MCF 10A (cell line): ENCODE results near the gene HSD17B8. TPM values are rescaled to one million over a fixed set of nuclear protein-coding genes. Genes with fewer than 3 reads are reported as not detected.

Experiments used
- BruUV-seq: library from RNA; stranded (reverse); fragments of 400-500 nt; replicated peaks from 2 replicates; lab custom pipeline; 2021; lab: Mats Ljungman, UMichigan
- CTCF ChIA-PET: fragments of 300-600 bp; sonication (Branson Sonifier 250); formaldehyde crosslinking; extraction: SDS; loops from one replicate; lab custom pipeline; 2021; ENCODE audit warnings: antibody characterized with exemption, inconsistent platforms; lab: Yijun Ruan, JAX
- POLR2A ChIA-PET: fragments of 300-600, 350-650 bp; sonication (Branson Sonifier 250); formaldehyde crosslinking; extraction: SDS; loops from one replicate; lab custom pipeline; 2020; ENCODE audit warnings: antibody characterized with exemption, inconsistent platforms; lab: Yijun Ruan, JAX
- DNase-seq: peaks from one replicate; pipeline ENCODE4 v3.0.0-alpha.2; 2018; ENCODE audit not compliant: unreplicated experiment
- H3K27ac Mint-ChIP-seq: one replicate; pipeline ENCODE4 v1.8.0; 2022; ENCODE audit warnings: mild to moderate bottlenecking, low read depth, mixed read lengths; ENCODE audit not compliant: unreplicated experiment
- H3K27me3 Mint-ChIP-seq: one replicate; pipeline ENCODE4 v1.8.0; 2022; ENCODE audit warnings: mixed read lengths; ENCODE audit not compliant: insufficient read depth, unreplicated experiment
- H3K36me3 Mint-ChIP-seq: one replicate; pipeline ENCODE4 v1.8.0; 2022; ENCODE audit warnings: mild to moderate bottlenecking, moderate library complexity, mixed read lengths; ENCODE audit not compliant: insufficient read depth, unreplicated experiment
- H3K4me1 Mint-ChIP-seq: one replicate; pipeline ENCODE4 v1.8.0; 2022; ENCODE audit warnings: mixed read lengths; ENCODE audit not compliant: insufficient read depth, unreplicated experiment
- H3K4me3 Mint-ChIP-seq: one replicate; pipeline ENCODE4 v1.8.0; 2022; ENCODE audit warnings: mild to moderate bottlenecking, moderate library complexity, mixed read lengths; ENCODE audit not compliant: unreplicated experiment
- H3K9me3 Mint-ChIP-seq: one replicate; pipeline ENCODE4 v1.8.0; 2022; ENCODE audit warnings: mixed read lengths; ENCODE audit not compliant: unreplicated experiment
- CTCF ChIP-seq: fragments of 200-600 bp; IDR thresholded peaks from one replicate; pipeline ENCODE4 v1.8.0; 2022; ENCODE audit warnings: antibody characterized with exemption, mild to moderate bottlenecking; ENCODE audit not compliant: unreplicated experiment
- intact Hi-C: fragments of 100-400 bp; cut with micrococcal nuclease; formaldehyde crosslinking; loops from 2 replicates; pipeline ENCODE4 v1.14.1; 2022
- total RNA-seq: library from RNA; stranded (reverse); gene quantifications from 2 replicates; pipeline ENCODE4 v1.2.3, GENCODE V29; 2022

HSD17B8 gene
- total RNA-seq, 1 experiment from 2014 or later = 26.4 TPM

GRCh38 chr6:33235221-33235634 is 30.8 kb downstream of the HSD17B8 start:
- TF ChIP-seq CTCF = no peak
- no peaks in the 10 kb centered on the region for H3K36me3 Mint-ChIP-seq
- H3K4me3 Mint-ChIP-seq = no peak overlapping the region
- H3K9me3 Mint-ChIP-seq = no peaks in the 10 kb centered on the region
- no peak overlapping the region for H3K27ac Mint-ChIP-seq
- H3K4me1 Mint-ChIP-seq = no peaks in the 10 kb centered on the region
- no peak for DNase-seq
- intact Hi-C loops = no loop called here
- no TSS peak for BruUV-seq
- H3K27me3 Mint-ChIP-seq = peaks cover 61% of the 10 kb centered on the region
- POLR2A ChIA-PET = no interaction called here
- CTCF ChIA-PET = interaction anchor here (0.7 to 1.5 kb wide), 5 partner anchors 9 to 250 kb away, joined by 3 to 5 read pairs (median 4); no protein-coding TSS in a partner anchor

GRCh38 chr6:33236328-33236727 is 31.9 kb downstream of the HSD17B8 start:
- H3K4me3 Mint-ChIP-seq = no peak overlapping the region
- H3K27me3 Mint-ChIP-seq = peaks cover 59% of the 10 kb centered on the region
- H3K27ac Mint-ChIP-seq = no peak overlapping the region
- H3K9me3 Mint-ChIP-seq = no peaks in the 10 kb centered on the region
- H3K4me1 Mint-ChIP-seq = no peaks in the 10 kb centered on the region
- H3K36me3 Mint-ChIP-seq = no peaks in the 10 kb centered on the region
- no TSS peak for BruUV-seq
- TF ChIP-seq CTCF = no peak
- ChIA-PET CTCF (interaction anchor here (0.6 to 1.5 kb wide), 4 partner anchors 8 to 87 kb away, joined by 3 to 5 read pairs (median 4); no protein-coding TSS in a partner anchor), POLR2A (no interaction called here)
- DNase-seq = no peak
- intact Hi-C loops = no loop called here

- ChIA-PET POLR2A (no interaction called here), CTCF (interaction anchor here (0.6 to 0.7 kb wide), 2 partner anchors 8 to 304 kb away, joined by 3 to 5 read pairs; no protein-coding TSS in a partner anchor)
- peaks cover 56% of the 10 kb centered on the region for H3K27me3 Mint-ChIP-seq
- H3K36me3 Mint-ChIP-seq = no peaks in the 10 kb centered on the region
- no peak overlapping the region for H3K4me3 Mint-ChIP-seq
- no peaks in the 10 kb centered on the region for H3K4me1 Mint-ChIP-seq
- BruUV-seq = no TSS peak
- intact Hi-C loops = no loop called here
- no peak for DNase-seq
- no peak for TF ChIP-seq CTCF
- H3K27ac Mint-ChIP-seq = no peak overlapping the region
- H3K9me3 Mint-ChIP-seq = no peaks in the 10 kb centered on the region
Observed at GRCh38 chr6:33236852-33237251, 32.4 kb downstream of the HSD17B8 start.

GRCh38 chr6:33237741-33238140 is 33.3 kb downstream of the HSD17B8 start:
- intact Hi-C loops = no loop called here
- ChIA-PET POLR2A (interaction anchor here (1.0 to 1.4 kb wide), 2 partner anchors 16 to 34 kb away, joined by 4 to 5 read pairs; partner anchors contain the start of gene VPS52), CTCF (interaction anchor here (0.8 to 1.1 kb wide), 2 partner anchors 41 to 108 kb away, joined by 3 read pairs; no protein-coding TSS in a partner anchor)
- no peaks in the 10 kb centered on the region for H3K36me3 Mint-ChIP-seq
- DNase-seq = no peak
- H3K4me1 Mint-ChIP-seq = no peaks in the 10 kb centered on the region
- H3K27ac Mint-ChIP-seq = no peak overlapping the region
- BruUV-seq = no TSS peak
- H3K9me3 Mint-ChIP-seq = no peaks in the 10 kb centered on the region
- H3K4me3 Mint-ChIP-seq = no peak overlapping the region
- TF ChIP-seq CTCF = no peak
- H3K27me3 Mint-ChIP-seq = peaks cover 57% of the 10 kb centered on the region
